Activated CD4-positive, alpha-beta T cell treated with anti-CD3 and anti-CD28 coated beads, Interleukin-2, Interleukin-6, amounts not matched to agents 100 ng/mL and 50 ng/mL, durations not matched to agents 16 hours and 8 hours (primary cell): ENCODE data around the gene ZFP28.

Experiments
- DNase-seq: peaks from one replicate; pipeline ENCODE4 v3.0.0-alpha.2; 2020

ZFP28 gene

GRCh38 chr19:56538761-56539263, at the start of gene ZFP28:
ZFP28 (plus strand) TSS chr19:56538948; CDS start chr19:56539019, 71 bp downstream.
- DNase-seq: no peak

DNA sequence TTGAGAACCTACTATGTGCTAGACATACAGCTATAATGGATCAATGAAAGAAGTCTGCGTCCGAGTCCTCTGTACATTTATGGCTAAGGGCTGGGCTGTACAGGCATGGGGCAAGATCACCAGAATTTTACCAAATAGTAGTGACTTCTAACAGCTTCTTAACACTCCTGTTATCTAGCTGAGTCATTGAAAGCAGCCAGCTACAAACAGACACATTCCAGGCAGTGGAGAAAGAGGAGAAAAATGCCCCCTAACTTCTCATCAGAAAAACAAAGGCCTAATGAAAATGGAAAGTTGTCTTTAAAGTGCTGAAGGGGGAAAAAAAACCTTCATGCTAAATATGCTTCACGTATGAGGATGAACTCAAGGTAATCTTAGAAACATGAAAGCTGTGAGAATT, 47.3 kb upstream of the ZFP28 start:
- DNase-seq: no peak

GRCh38 chr19:56504581-56504980, 34.2 kb upstream of the ZFP28 start:
- no peak for DNase-seq

DNA sequence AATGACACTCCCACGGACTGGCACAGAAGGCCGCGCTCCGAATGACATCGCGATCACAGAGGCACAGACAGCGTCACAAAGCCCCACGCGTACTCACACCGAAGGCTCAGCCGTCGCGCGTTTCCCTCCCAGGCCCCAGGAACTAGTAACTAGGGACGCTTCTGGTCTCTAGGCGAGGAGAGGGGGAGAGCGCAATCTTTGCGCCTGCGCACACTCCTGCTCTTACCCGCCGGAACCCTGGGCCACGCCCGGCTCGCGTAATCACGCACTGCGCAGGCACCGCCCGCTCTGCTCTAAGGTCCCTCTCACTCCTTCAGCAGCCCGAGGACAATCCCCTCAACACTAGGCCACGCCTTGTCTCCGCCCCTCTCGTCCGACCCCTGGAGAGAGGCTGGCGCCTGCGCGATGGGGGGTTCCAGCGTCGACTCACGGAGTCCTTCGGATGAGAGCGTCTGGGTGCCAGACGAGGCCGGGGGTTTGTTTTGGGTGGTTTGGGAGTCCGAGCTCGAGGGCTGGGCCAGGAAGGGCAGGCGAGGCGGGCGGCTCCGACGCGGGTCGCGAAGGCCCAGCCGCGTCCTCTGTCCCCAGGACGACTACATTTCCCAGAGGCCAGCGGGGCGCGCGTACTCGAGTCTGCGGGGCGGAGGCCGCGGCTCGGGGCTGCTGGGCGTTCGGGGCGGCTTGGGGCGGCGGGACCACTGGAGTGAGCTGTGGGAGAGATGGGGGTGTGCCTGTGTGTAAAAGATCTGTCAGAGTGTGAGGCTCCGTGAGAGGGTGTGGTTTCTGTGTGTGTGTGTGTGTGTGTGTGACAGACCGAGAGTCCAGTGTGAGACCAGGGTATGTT, 31.1 kb upstream of the ZFP28 start, which contains the start of gene ZNF471:
Gene ZNF471 (plus strand): TSS at position 410 of the 844 bp plus-strand sequence. CDS start 3,717 bp downstream, outside the sequence.
- peak; percentile 71 for DNase-seq

DNA sequence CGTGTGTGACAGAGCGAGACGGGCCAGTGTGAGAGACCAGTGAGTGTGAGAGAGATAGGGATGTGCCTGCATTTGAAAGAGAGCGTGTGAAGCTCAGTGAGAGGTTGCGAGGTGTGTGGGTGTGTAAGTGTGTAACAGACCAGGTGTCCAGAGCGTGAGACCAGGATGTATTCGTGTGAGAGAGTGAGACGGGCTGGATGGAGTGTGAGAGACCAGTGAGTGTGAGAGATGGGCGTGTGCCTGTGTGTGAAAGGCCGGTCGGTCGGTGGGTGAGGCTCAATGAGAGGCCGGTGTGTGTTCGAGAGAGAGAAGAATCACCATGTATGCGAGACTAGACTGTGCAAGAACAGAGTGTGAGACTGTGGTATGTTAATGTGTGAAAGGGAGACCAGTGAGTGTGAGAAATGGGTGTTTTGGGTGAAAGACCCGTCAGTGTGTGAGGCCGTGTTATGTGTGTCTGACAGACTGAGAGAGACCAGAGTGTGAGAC, 30.4 kb upstream of the ZFP28 start:
- peak; percentile 0 for DNase-seq

- no peak for DNase-seq
Measured at GRCh38 chr19:56525214-56525860, 13.4 kb upstream of the ZFP28 start.

DNA sequence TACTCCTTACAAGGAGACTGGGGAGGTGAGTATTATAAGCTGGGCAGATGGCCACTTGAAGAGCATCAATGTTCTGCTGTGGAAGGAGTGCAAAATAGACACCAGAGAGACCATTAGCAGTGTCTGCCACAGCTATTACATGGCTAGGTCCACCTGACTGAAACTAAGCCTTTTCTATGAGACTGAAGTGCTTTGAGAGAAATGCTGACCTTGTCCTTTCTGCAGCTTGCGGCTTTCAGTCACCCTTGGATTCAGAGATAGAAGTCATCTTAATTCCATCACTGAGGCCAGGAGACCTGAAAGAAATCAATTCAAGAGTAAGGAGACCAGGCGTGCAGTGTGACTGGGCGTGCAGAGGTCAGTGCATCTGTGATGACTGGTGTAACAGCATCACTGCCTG, 1.3 kb upstream of the ZFP28 start:
- no peak for DNase-seq

- DNase-seq: peak; percentile 85
Measured at GRCh38 chr19:56538254-56538760, 441 bp upstream of the ZFP28 start.

DNA sequence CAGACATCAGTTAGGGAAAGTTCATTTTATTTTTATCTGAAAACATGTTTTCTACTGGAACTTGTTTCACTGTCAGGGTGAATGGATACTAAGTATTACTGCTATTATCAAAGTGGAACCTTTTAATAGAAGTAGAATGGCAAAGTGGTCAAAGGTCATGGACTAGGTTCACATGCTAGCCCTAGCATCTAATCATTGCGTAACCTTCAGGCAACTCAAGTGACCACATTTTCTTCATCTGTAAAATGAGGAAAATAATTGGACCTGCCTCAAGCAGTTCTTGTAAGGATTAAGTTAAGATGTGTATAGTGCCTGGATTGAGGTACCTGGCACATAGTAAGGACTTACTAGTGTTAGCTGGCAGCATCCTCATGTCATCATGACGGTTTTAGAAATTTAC, 5.0 kb downstream of the ZFP28 start:
- DNase-seq: no peak

- DNase-seq: no peak
Measured at GRCh38 chr19:56547535-56547934, 8.8 kb downstream of the ZFP28 start.

DNA sequence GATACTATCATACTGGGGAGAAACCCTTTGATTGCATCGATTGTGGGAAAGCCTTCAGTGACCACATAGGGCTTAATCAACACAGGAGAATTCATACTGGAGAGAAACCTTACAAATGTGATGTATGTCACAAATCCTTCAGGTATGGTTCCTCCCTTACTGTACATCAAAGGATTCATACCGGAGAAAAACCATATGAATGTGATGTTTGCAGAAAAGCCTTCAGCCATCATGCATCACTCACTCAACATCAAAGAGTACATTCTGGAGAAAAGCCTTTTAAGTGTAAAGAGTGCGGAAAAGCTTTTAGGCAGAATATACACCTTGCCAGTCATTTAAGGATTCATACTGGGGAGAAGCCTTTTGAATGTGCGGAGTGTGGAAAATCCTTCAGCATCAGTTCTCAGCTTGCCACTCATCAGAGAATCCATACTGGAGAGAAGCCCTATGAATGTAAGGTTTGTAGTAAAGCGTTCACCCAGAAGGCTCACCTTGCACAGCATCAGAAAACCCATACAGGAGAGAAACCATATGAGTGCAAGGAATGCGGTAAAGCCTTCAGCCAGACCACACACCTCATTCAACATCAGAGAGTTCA, 15.6 kb downstream of the ZFP28 start:
- no peak for DNase-seq

- DNase-seq: no peak
Measured at GRCh38 chr19:56562766-56563165, 24.0 kb downstream of the ZFP28 start.

GRCh38 chr19:56566904-56567273, 28.1 kb downstream of the ZFP28 start:
- peak; percentile 38 for DNase-seq

GRCh38 chr19:56567274-56568120, 28.7 kb downstream of the ZFP28 start, which contains the start of gene ZNF470:
ZNF470 (plus strand) TSS chr19:56567468; CDS start chr19:56570312, 2,844 bp downstream.
- DNase-seq: peak; percentile 91

- DNase-seq: no peak
Measured at GRCh38 chr19:56572589-56572988, 33.8 kb downstream of the ZFP28 start.

DNA sequence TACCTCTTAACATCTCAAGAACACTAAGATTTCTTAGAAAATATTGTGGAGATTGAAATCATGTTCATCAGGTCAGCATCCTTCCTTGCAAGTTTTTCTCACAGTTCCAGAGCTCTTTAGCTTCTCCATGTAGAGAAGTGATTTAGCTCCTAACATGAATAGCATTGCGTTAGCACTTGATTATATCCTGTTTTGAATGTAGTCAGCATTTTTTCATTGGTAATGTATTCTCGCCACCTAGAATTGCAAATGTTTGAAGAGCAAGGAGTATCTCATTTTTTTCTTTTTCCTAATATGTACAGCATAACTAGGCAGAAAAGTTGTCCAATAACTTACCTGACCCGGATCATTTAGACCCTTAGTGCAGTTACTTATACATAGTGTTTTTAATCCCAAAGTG, 35.2 kb downstream of the ZFP28 start:
- DNase-seq: no peak

- DNase-seq: no peak
Measured at GRCh38 chr19:56577719-56578602, 39.2 kb downstream of the ZFP28 start.

GRCh38 chr19:56594446-56594782, 55.7 kb downstream of the ZFP28 start:
- no peak for DNase-seq

GRCh38 chr19:56594783-56595547, 56.2 kb downstream of the ZFP28 start, which contains the start of gene ZNF71:
ZNF71 (plus strand) TSS chr19:56595302; CDS start chr19:56601559, 6,257 bp downstream.
- peak; percentile 92 for DNase-seq

- no peak for DNase-seq
Measured at GRCh38 chr19:56595548-56595899, 56.8 kb downstream of the ZFP28 start.
